CD14-positive monocyte (primary cell): ENCODE data around the gene KIF21B. TPM values are rescaled to one million over a fixed set of nuclear protein-coding genes. Genes with fewer than 3 reads are reported as not detected.

Source experiments
- DNase-seq, 3 donors: peaks; one replicate each; pipeline ENCODE4 v3.0.0-alpha.2; 2011 to 2022
- H2AFZ ChIP-seq: 2 replicates; pipeline ENCODE4 v1.6.0; 2012; ENCODE audit warnings: mild to moderate bottlenecking, low read depth, low read length, inconsistent platforms; ENCODE audit not compliant: insufficient read depth, poor library complexity, severe bottlenecking
- H3K27ac ChIP-seq, 2 donors: 1 replicate in 1 of 2; 2 replicates in 1 of 2; pipeline ENCODE4 v1.5.1; 2012 to 2013; ENCODE audit warnings: low read length in 2 of 2, control low read depth in 1 of 2, inconsistent platforms in 1 of 2, low read depth in 1 of 2, mild to moderate bottlenecking in 1 of 2
- H3K27me3 ChIP-seq, 2 donors: one replicate each; pipeline versions ENCODE4 v1.6.0 to v1.6.1; 2011 to 2013; ENCODE audit warnings: low read length in 2 of 2; ENCODE audit not compliant: control insufficient read depth in 2 of 2, insufficient read depth in 2 of 2
- H3K36me3 ChIP-seq, 2 donors: replicated peaks in 1 of 2; 1 replicate in 1 of 2; 2 replicates in 1 of 2; pipeline versions ENCODE4 v1.5.1 to v1.6.1; 2012 to 2013; ENCODE audit warnings: low read length in 2 of 2, control low read depth in 1 of 2, inconsistent platforms in 1 of 2, mild to moderate bottlenecking in 1 of 2; ENCODE audit not compliant: insufficient read depth in 2 of 2, control insufficient read depth in 1 of 2
- H3K4me1 ChIP-seq, 2 donors: 1 replicate in 1 of 2; 2 replicates in 1 of 2; pipeline versions ENCODE4 v1.5.1 to v1.6.1; 2012 to 2013; ENCODE audit warnings: low read length in 2 of 2, control low read depth in 1 of 2, inconsistent platforms in 1 of 2, mild to moderate bottlenecking in 1 of 2, moderate library complexity in 1 of 2; ENCODE audit not compliant: insufficient read depth in 2 of 2, control insufficient read depth in 1 of 2
- H3K4me2 ChIP-seq: replicated peaks from 2 replicates; pipeline ENCODE3; 2012; ENCODE audit warnings: low read length, moderate library complexity, mild to moderate bottlenecking; ENCODE audit not compliant: poor library complexity, severe bottlenecking; ENCODE audit errors: extremely low read depth
- H3K4me3 ChIP-seq, 3 experiments: fragments of 200-600 bp in 1 of 3; sonication (generic) in 1 of 3; replicated peaks in 1 of 3; 1 replicate in 2 of 3; 2 replicates in 1 of 3; pipeline ENCODE4 v1.5.1; 2011 to 2013; ENCODE audit warnings: low read length in 3 of 3, mild to moderate bottlenecking in 3 of 3, control low read depth in 2 of 3, low read depth in 2 of 3, inconsistent platforms in 1 of 3, moderate library complexity in 1 of 3
- H3K79me2 ChIP-seq: 2 replicates; pipeline ENCODE4 v1.6.0; 2012; ENCODE audit warnings: mild to moderate bottlenecking, control low read depth, inconsistent platforms, low read length, moderate library complexity; ENCODE audit not compliant: insufficient read depth
- H3K9ac ChIP-seq: 2 replicates; pipeline ENCODE4 v1.6.0; 2017; ENCODE audit warnings: low read length, mild to moderate bottlenecking; ENCODE audit not compliant: insufficient read depth, poor library complexity, severe bottlenecking
- H3K9me3 ChIP-seq, 2 donors: replicated peaks in 1 of 2; 1 replicate in 1 of 2; 2 replicates in 1 of 2; pipeline versions ENCODE4 v1.5.1 to v1.6.1; 2012 to 2013; ENCODE audit warnings: low read length in 2 of 2, control low read depth in 1 of 2; ENCODE audit not compliant: control insufficient read depth in 1 of 2, insufficient read depth in 1 of 2
- H4K20me1 ChIP-seq: 2 replicates; pipeline ENCODE4 v1.6.0; 2012; ENCODE audit warnings: mild to moderate bottlenecking, low read length, control low read depth, moderate library complexity; ENCODE audit not compliant: insufficient read depth
- H3K27ac Mint-ChIP-seq, 7 donors: one replicate each; pipeline ENCODE4 v1.8.0; 2020; ENCODE audit warnings: mild to moderate bottlenecking in 7 of 7, mixed read lengths in 7 of 7, moderate library complexity in 6 of 7, inconsistent platforms in 2 of 7
- H3K27me3 Mint-ChIP-seq, 3 donors: one replicate each; pipeline ENCODE4 v1.8.0; 2021 to 2022; ENCODE audit warnings: low read depth in 3 of 3, mild to moderate bottlenecking in 3 of 3, mixed read lengths in 3 of 3, moderate library complexity in 3 of 3, inconsistent platforms in 1 of 3
- H3K36me3 Mint-ChIP-seq, 2 donors: one replicate each; pipeline ENCODE4 v1.8.0; 2020; ENCODE audit warnings: mixed read lengths in 2 of 2, inconsistent platforms in 1 of 2, mild to moderate bottlenecking in 1 of 2
- H3K4me1 Mint-ChIP-seq: one replicate; pipeline ENCODE4 v1.8.0; 2020; ENCODE audit warnings: mild to moderate bottlenecking, mixed read lengths
- H3K4me3 Mint-ChIP-seq, 2 donors: one replicate each; pipeline ENCODE4 v1.8.0; 2020; ENCODE audit warnings: mild to moderate bottlenecking in 2 of 2, mixed read lengths in 2 of 2, moderate library complexity in 1 of 2
- H3K9me3 Mint-ChIP-seq, 7 donors: one replicate each; pipeline ENCODE4 v1.8.0; 2020 to 2022; ENCODE audit warnings: mixed read lengths in 7 of 7, mild to moderate bottlenecking in 6 of 7, moderate library complexity in 6 of 7, inconsistent platforms in 2 of 7
- WGBS: methylation state at CpG from one replicate; pipeline ENCODE4 v1.1.5; 2013; ENCODE audit warnings: missing lambda C conversion rate; ENCODE audit not compliant: insufficient coverage; 5-methylcytosine and 5-hydroxymethylcytosine counted together
- intact Hi-C, 2 donors: fragments of 100-400 bp; cut with micrococcal nuclease; formaldehyde crosslinking; loops; one replicate each; pipeline versions ENCODE4 v1.15.0 to v1.15.1; 2023
- polyA plus RNA-seq, 3 donors: library from polyadenylated mRNA; depleted of rRNA in 1 of 3; unstranded in 2 of 3; stranded (reverse) in 1 of 3; fragments of 300-500 nt in 2 of 3; fragments of >200 nt in 1 of 3; fragmentation: Illumina TruSeq in 2 of 3; gene quantifications; 1 replicate in 2 of 3; 2 replicates in 1 of 3; pipeline ENCODE4 v1.2.3, GENCODE V29; 2012 to 2021
- TF ChIP-seq, protein P1 (sequence below): fragments of 200-600 bp; IDR thresholded peaks from one replicate; pipeline ENCODE4 v1.8.0; 2022; ENCODE audit warnings: antibody characterized with exemption, mild to moderate bottlenecking

Gene KIF21B
- polyA plus RNA-seq, 3 donors: 0.18 to 9.8 (median 0.30) TPM

DNA sequence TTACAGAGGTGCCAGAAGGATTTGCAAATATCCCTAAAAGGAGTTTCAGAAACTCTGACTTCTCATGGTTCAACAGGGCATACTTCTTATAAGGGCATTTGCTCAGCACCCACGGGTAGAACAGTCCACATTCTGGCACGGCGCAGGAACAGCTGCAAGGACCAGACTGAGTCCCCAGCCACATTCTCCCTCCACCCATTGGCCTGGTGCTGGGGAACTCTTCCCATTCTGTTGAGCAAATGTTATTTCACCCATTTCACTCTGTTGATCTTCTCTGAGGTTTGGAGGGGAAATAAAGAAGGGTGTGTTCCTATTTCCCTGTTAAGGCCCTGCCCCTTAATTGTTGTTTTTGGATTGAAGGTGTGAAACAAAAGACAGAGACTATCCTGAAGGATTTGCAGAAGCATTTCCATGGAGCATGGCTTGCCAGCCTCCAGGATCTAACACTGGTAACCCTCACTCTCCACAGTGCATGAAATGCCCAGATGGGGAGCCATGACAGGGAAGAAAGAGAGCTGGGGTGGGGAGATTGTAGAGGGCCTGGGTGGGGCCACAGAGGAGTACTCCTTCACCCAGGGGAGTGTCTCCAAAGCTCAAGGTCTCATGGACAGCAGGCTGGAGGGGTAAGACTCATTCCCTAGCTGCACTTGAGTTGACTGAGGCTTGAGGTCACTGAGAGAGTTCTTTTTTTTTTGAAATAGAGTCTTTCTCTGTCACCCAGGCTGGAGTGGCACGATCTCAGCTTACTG, 93.8 kb downstream of the KIF21B start:
- Histone ChIP-seq H3K4me2 (no peak overlapping the region), H3K27me3 (no peaks in the 10 kb centered on the region), H3K79me2 (no peaks in the 10 kb centered on the region), H3K4me1 (peaks cover 0 to 9% of the 10 kb centered on the region in 2 donors), H3K36me3 (no peaks in the 10 kb centered on the region), H2AFZ (peak overlapping the region; percentile 33), H4K20me1 (no peaks in the 10 kb centered on the region), H3K4me3 (no peak overlapping the region), H3K9me3 (peaks cover 13 to 14% of the 10 kb centered on the region in 2 donors), H3K9ac (no peak overlapping the region), H3K27ac (no peak overlapping the region)
- TF ChIP-seq, protein P1, sequence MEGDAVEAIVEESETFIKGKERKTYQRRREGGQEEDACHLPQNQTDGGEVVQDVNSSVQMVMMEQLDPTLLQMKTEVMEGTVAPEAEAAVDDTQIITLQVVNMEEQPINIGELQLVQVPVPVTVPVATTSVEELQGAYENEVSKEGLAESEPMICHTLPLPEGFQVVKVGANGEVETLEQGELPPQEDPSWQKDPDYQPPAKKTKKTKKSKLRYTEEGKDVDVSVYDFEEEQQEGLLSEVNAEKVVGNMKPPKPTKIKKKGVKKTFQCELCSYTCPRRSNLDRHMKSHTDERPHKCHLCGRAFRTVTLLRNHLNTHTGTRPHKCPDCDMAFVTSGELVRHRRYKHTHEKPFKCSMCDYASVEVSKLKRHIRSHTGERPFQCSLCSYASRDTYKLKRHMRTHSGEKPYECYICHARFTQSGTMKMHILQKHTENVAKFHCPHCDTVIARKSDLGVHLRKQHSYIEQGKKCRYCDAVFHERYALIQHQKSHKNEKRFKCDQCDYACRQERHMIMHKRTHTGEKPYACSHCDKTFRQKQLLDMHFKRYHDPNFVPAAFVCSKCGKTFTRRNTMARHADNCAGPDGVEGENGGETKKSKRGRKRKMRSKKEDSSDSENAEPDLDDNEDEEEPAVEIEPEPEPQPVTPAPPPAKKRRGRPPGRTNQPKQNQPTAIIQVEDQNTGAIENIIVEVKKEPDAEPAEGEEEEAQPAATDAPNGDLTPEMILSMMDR: no peak
- Mint-ChIP-seq H3K4me1 (peaks cover 17% of the 10 kb centered on the region), H3K36me3 (no peaks in the 10 kb centered on the region), H3K27ac (peak overlapping the region in 1 of 7 donors; percentile 43), H3K4me3 (no peak overlapping the region), H3K9me3 (peaks cover 7 to 16% (median 11%) of the 10 kb centered on the region in 7 donors), H3K27me3 (peaks cover 3% of the 10 kb centered on the region in 3 donors)
- no peak for DNase-seq
- intact Hi-C loops: no loop called here
- WGBS: 100% methylated on average over 1 of the region's 4 CpGs

DNA sequence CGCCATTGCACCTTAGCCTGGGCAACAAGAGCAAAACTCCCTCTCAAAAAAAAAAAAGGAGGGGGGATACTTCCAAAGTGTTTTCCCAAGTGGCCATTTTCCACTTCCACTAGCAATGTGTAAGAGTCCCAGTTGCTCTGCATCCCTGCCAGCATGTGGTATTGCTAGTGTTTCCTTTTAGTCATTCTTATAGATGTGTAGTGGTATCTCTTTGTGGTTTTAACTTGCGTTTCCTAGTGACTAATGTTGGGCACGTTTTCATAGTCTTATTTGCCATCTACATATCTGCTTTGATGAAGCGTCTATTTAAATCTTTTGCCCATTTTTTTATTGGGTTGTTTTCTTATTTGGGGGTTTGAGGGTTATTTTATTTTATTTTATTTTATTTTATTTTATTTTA, 97.7 kb downstream of the KIF21B start:
- Histone ChIP-seq H4K20me1 (no peaks in the 10 kb centered on the region), H3K36me3 (no peaks in the 10 kb centered on the region), H3K27me3 (no peaks in the 10 kb centered on the region), H2AFZ (no peak overlapping the region), H3K9me3 (peaks cover 1% of the 10 kb centered on the region in 2 donors), H3K4me2 (no peak overlapping the region), H3K9ac (no peak overlapping the region), H3K4me1 (peaks cover 0 to 9% of the 10 kb centered on the region in 2 donors), H3K4me3 (no peak overlapping the region), H3K79me2 (no peaks in the 10 kb centered on the region), H3K27ac (no peak overlapping the region)
- Mint-ChIP-seq H3K9me3 (peaks cover under 1 to 5% (median under 1%) of the 10 kb centered on the region in 7 donors), H3K4me1 (peaks cover 17% of the 10 kb centered on the region), H3K4me3 (no peak overlapping the region), H3K36me3 (no peaks in the 10 kb centered on the region), H3K27ac (no peak overlapping the region), H3K27me3 (peaks cover 3 to 5% (median 3%) of the 10 kb centered on the region in 3 donors)
- intact Hi-C loops: no loop called here
- TF ChIP-seq, protein P1: no peak
- DNase-seq: no peak
- WGBS: no CpG with 5 or more reads among the region's 4 CpGs
